HG03439 (cell line): ENCODE measurements around the gene ROBO2.

ENCODE experiments used
- ATAC-seq: cut with Tn5 transposase; IDR thresholded peaks from one replicate; pipeline ENCODE4 v1.9.1; 2021; ENCODE audit warnings: mild to moderate bottlenecking, moderate library complexity; ENCODE audit not compliant: unreplicated experiment

ROBO2 gene, protein sequence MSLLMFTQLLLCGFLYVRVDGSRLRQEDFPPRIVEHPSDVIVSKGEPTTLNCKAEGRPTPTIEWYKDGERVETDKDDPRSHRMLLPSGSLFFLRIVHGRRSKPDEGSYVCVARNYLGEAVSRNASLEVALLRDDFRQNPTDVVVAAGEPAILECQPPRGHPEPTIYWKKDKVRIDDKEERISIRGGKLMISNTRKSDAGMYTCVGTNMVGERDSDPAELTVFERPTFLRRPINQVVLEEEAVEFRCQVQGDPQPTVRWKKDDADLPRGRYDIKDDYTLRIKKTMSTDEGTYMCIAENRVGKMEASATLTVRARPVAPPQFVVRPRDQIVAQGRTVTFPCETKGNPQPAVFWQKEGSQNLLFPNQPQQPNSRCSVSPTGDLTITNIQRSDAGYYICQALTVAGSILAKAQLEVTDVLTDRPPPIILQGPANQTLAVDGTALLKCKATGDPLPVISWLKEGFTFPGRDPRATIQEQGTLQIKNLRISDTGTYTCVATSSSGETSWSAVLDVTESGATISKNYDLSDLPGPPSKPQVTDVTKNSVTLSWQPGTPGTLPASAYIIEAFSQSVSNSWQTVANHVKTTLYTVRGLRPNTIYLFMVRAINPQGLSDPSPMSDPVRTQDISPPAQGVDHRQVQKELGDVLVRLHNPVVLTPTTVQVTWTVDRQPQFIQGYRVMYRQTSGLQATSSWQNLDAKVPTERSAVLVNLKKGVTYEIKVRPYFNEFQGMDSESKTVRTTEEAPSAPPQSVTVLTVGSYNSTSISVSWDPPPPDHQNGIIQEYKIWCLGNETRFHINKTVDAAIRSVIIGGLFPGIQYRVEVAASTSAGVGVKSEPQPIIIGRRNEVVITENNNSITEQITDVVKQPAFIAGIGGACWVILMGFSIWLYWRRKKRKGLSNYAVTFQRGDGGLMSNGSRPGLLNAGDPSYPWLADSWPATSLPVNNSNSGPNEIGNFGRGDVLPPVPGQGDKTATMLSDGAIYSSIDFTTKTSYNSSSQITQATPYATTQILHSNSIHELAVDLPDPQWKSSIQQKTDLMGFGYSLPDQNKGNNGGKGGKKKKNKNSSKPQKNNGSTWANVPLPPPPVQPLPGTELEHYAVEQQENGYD (N-terminal part only)

DNA sequence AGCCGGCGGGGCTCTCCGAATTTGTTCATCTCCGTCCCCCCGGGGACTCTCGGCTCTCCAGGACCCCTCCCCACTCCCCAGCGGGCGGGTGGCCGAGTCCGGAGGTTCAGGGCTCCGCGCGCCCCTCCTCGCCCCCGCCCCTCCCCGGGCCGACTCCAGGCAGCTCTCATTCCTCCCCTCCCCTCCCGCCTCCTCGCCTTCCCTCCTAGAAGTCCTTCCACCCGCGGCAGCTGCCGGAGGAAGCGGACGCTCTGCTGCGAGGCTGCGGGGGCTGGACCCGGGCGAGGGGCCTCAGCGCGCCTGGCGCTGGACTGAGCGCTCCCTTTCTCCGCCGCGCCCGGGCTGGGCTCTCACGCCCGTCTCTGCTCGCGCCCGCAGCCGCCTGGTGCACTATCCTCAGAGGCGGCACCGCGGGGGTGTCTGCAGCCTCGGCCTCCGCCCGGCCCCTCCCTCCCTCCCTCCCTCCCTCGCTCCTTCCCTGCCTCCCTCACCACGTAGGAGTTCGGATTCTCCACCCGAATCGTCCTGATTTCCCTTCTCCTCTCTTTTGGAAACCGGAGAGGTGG lies at the start of gene ROBO2:
ROBO2 (plus strand) TSS at position 494 of the 566 bp plus-strand sequence. CDS start 687 bp downstream, outside the sequence.
- ATAC-seq, result no peak

DNA sequence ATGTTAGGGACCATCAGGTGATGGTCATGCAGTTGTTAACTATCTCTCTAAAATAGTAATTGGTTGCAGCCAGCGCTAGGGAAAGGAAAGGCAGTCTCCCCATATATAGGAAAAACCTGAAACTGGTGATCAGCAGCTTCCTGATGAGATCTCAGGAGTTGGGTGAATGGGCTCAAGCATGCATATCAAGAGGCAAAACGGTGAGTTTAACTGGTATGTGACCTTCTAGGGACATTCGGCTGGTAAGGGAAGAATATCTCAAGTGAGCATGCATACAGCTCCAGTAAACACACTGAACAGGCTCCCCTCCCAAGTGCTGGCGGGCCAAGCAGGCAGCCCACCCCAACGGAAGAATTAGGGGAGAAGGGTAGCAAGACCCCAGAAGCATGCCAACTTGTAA lies 49.3 kb upstream of the ROBO2 start:
- no peak for ATAC-seq

DNA sequence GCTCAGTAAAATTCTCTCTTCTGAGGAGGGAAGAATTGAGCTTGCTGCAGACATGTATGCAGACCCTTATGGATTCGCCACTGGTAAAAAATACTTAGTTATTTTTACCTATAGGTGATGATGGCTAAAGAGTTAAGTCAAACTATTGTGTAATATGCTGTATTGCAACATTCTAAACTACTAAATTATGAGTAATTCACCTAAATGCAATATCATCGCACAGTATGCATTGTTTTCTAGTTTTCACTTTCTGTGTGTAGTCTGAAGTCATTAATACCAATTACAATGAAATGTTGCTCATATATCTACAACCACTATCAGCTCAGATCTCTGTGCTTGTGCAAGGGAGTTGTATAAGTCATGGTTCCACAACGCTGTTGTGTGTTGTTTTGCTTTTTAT lies 48.7 kb upstream of the ROBO2 start:
- ATAC-seq, result no peak

DNA sequence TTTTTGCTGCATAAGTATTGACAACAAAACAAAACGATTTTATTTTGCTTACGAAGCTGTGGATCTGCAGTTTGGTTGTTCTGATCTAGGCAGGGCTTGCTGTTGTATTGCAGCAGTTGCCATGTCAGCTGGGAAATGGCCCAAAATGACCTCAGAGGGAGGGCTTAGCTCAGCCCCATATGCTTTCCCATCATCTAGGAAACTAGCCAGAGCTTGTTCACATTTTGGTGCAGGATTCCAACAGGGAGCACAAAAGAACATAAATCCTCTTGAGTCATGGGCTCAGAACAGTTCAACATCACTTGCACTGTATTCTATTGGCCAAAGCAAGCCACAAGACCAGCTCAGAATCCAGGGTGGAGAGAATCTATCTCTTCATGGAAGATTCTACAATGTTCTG lies 42.2 kb upstream of the ROBO2 start:
- no peak for ATAC-seq

- no peak for ATAC-seq
Observed at GRCh38 chr3:76998555-76998954, 41.3 kb upstream of the ROBO2 start.

DNA sequence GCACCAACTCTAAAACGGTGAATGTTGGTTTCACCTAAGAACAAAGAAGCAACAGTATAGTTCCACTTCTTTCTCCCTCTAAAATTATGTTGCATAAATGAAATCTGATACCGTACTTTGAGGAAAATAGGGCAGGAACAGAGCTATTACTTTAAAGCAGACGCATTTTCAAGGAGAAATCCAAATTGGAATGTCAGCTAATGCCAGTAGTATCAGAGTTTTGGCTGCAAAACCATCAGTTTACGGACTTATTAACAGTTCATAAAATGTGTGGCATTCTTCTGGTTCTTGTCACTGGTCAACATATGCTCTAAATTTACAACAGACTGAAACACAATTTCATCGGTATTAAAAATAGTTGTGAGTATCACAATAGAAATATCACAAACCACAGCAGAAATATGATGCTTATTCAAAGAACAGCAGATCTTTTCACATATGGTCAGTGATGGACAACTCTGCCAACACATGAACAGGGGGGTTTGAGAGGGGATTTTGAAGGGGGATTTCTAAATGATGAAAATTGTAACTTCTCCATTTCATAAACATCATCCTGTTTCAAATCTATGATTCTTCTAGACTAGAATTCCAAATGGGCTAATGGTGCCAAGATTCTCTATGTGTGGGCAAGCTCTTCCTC lies 38.7 kb upstream of the ROBO2 start:
- ATAC-seq, result no peak

GRCh38 chr3:77014226-77014625 lies 25.7 kb upstream of the ROBO2 start:
- ATAC-seq, result no peak

- ATAC-seq, result no peak
Observed at GRCh38 chr3:77025471-77025870, 14.4 kb upstream of the ROBO2 start.

DNA sequence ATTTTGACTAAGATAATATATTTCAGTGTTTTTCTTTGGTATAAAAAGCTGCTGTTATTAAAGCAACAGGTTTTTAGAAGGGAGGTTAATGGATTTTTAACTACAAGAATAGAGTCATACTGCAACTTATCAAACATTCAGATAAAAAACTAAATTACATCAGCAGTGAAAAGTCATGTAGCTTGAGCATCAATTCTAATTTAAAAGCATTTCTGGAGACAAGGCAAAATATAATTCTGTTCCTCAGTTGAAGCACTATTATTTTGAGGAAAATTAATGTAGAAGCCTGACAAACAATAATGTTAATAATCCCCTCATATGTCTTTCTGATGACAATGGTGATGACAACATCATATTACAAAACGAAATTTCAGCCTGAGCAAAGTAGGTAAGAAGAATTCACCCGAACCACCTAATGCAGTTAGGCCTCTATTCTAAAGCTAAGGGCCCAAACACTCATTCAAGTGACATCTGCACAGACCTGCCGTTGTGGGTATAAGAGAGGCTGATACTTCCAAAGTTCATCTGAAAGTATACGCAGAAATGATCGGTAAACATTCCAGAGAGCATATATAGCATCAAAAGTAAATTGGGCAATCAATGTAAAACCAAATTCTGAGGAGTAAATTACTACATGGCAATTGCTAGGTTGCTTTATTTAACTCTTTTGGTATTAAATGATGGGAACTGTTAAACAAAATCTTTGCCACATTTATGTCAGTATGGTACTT lies 12.8 kb upstream of the ROBO2 start:
- ATAC-seq, result no peak

DNA sequence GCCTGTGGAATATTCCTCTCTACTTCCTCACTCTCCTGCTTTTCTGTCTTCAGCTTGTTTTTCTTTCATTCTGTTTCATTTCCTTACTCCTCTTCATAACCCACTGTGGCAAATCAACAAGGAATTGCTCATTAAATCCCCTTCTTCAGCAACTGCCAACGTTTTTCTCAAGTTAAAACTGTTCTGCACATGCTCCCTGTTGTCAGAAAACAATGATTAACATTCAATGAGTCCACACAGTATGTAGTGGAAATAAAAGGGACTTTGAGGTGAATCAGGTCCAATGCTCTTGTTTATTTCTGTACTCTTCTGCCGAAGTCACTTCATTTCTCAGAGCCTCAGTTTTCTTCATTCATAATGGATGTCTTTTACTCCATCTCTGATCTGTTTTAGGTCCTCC lies 11.9 kb upstream of the ROBO2 start:
- no peak for ATAC-seq

DNA sequence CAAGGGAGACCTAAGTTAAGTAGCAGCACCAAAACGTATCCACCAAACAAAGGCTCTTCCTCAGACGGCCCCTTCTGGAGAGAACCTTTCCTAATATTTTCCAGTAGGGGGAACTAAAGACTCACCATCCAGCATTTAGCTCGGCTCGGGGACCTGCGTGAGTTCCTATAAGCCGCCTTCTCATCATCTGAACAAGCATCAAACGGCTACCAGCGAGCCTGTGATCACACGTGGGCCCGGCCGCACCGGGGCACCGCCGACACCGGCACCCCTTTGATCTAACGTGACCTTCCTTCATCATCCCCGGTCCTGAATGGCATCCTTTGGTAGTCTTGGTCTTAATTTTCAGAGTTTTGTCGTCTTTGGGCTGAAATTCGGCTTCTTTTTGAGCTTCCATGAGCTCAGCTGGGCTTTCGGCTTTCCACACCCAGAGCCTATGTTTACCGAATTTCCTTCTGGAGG lies 1.4 kb upstream of the ROBO2 start:
- no peak for ATAC-seq

DNA sequence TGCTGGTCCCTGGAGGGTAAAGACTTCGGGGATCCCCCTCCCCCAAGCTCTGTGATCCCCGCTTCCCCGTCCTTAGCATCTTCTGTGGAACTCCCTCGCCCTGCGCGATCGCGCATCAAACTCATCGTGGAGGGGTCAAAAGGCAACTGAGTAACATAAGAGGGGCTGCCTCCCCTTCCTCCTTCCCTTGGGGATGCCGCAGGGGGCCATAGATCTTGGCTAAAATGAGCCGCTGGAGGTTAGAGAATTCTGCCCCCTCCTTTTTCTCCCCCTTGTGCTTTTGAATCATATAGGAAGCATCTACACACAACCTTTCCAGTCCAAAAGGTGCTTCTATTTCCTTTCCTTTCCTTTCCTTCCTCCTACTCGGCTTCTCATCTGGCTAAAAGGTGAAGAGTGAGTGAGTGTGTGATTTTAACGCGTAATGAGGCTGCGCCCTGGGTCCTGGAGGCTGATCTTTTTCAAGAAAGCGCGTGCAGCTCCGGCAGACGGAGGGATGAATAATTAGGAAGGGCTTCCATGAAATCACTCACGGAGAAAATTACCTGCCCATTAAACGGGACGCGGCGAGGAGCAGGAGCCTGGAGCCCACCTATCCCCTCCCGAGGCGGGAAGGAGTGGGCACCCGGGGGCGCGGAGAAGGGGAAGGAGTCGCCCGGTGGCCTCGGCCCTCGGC lies 831 bp upstream of the ROBO2 start:
- no peak for ATAC-seq

DNA sequence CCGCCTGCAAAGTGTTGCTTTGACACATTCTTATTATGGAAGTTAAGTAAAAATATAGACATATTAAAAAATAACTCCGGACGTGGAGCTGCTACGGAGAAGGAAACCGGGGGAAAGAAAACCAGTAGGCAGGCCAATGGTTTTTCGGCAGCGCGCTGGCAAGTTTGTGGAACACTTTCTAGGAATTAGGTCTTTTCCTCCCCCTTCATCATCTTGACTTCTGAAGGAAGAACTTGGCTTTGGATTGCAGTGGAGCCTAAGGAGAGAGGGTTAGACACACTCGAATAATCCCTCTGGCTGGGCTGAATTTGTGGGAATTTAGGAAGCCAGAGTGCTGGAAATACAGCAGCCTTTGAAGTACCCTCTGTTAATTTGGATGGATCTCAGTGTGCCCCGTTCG lies 317 bp downstream of the ROBO2 start:
- ATAC-seq, result no peak

DNA sequence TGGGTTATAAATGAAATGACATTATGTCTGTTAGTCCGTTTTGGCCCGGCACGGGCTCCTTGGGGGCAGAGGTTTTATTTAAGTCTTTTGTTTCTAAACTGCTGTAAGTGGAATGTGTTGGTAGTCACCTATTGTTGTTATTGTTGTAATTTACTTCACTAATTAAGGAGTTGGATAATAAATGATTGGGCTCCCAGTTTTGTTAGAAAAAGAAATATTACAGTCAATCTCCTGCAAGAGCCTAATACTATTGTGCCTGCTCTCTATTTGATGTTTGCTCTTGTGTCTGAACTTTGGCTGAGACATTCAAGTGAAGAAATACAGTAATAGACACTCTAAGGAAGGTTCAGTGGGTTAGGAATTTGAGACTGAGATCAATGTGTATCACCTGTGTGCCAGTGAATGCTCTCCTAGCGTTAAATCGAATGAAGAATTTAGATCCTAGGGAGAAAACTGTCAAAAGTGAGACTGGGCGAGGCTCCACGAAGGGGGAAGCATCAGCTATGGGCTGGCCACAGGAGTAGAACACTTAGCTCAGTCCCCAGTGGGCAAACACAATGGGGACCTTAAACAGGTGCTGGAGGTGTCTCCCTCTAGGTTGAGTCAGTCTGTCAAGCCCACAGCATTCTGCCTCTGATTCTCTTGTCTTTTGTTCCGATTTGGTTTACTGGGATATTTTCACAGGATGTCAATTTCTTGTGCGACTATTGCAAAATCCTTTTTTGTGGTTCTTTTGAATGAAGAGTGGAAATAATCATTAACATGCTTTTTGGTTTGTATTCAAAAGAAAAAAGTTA lies 1.2 kb downstream of the ROBO2 start:
- ATAC-seq, result no peak

GRCh38 chr3:77041811-77042210 lies 1.9 kb downstream of the ROBO2 start:
- no peak for ATAC-seq

- ATAC-seq, result no peak
Observed at GRCh38 chr3:77042343-77042742, 2.4 kb downstream of the ROBO2 start.

GRCh38 chr3:77042882-77043281 lies 3.0 kb downstream of the ROBO2 start:
- ATAC-seq, result no peak

GRCh38 chr3:77045686-77046085 lies 5.8 kb downstream of the ROBO2 start:
- ATAC-seq, result no peak

DNA sequence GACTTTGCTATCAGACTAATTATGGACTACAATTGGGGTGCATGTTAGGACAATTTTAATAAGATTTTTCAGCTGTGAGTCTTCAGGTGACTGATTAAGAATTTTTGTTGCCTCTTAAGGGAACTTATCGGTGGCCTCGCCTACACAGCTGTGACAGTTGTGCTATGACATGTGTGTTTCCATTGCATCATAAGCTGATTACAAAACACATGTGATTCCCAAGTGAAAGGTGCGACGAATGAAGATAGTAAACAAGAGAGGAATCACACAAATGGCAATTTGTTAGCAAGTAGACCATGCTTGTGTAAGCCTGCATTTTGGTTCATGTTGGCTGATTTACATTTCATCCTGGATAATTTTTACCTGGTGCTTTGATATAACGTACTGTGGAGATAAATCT lies 8.3 kb downstream of the ROBO2 start:
- no peak for ATAC-seq
